Heart left ventricle (tissue), 16 donors: ENCODE results near the gene CAMTA2. TPM values are rescaled to one million over a fixed set of nuclear protein-coding genes. Genes with fewer than 3 reads are reported as not detected.
A peak's percentile ranks its signal among the peaks of the same experiment; 100 is the strongest.
"Not testable (repeated sequence)": the region's sequence is repeated elsewhere in the genome, so short reads cannot be mapped to it uniquely, and the experiment has no call there.

Experiments used
- ATAC-seq, 4 donors: fragments of 200-7000 bp; cut with Tn5 transposase; one replicate each; pipeline ENCODE4 v1.9.1; 2020 to 2022; ENCODE audit warnings: moderate library complexity in 4 of 4, mild to moderate bottlenecking in 3 of 4, moderate number of reproducible peaks in 1 of 4
- DNase-seq, 5 donors: peaks; one replicate each; pipeline ENCODE4 v3.0.0-alpha.2; 2020
- H3K27ac ChIP-seq, 12 donors: fragments of 200-600 bp; sonication (generic) in 4 of 12; one replicate each; pipeline versions ENCODE4 v1.5.0 to v1.8.0; 2016 to 2022; ENCODE audit warnings: mild to moderate bottlenecking in 2 of 12
- H3K27me3 ChIP-seq, 9 donors: fragments of 200-600 bp; sonication (generic) in 2 of 9; one replicate each; pipeline versions ENCODE4 v1.5.1 to v1.8.0; 2016 to 2022; ENCODE audit warnings: mild to moderate bottlenecking in 3 of 9
- H3K36me3 ChIP-seq, 9 donors: fragments of 200-600 bp; sonication (generic) in 2 of 9; one replicate each; pipeline versions ENCODE4 v1.5.0 to v1.8.0; 2018 to 2022; ENCODE audit warnings: mild to moderate bottlenecking in 2 of 9
- H3K4me1 ChIP-seq, 12 donors: fragments of 200-600 bp; sonication (generic) in 4 of 12; one replicate each; pipeline versions ENCODE4 v1.5.0 to v1.8.0; 2016 to 2022; ENCODE audit warnings: mild to moderate bottlenecking in 3 of 12
- H3K4me3 ChIP-seq, 12 donors: fragments of 200-600 bp; sonication (generic) in 4 of 12; one replicate each; pipeline versions ENCODE4 v1.5.0 to v1.8.0; 2017 to 2022; ENCODE audit warnings: mild to moderate bottlenecking in 9 of 12, moderate library complexity in 4 of 12
- H3K9me3 ChIP-seq, 12 donors: fragments of 200-600 bp; sonication (generic) in 4 of 12; one replicate each; pipeline versions ENCODE4 v1.5.0 to v1.8.0; 2016 to 2022; ENCODE audit warnings: mild to moderate bottlenecking in 1 of 12
- CTCF ChIP-seq, 12 donors: fragments of 200-600 bp; sonication (generic) in 4 of 12; IDR thresholded peaks; one replicate each; pipeline versions ENCODE4 v1.5.0 to v1.8.0; 2018 to 2022; ENCODE audit warnings: antibody characterized with exemption in 12 of 12, mild to moderate bottlenecking in 5 of 12
- POLR2A ChIP-seq, 2 donors: fragments of 450-650 bp; IDR thresholded peaks; one replicate each; pipeline ENCODE4 v1.6.1; 2017; ENCODE audit warnings: antibody characterized with exemption in 2 of 2, mild to moderate bottlenecking in 2 of 2, moderate library complexity in 2 of 2
- WGBS, 4 donors: extraction: QIAGEN DNeasy Blood & Tissue Kit in 2 of 4; methylation state at CpG; one replicate each; pipeline versions ENCODE4 v1.1.5 to v1.1.7; 2013 to 2018; 5-methylcytosine and 5-hydroxymethylcytosine counted together
- intact Hi-C, 10 donors: fragments of 100-400 bp; cut with DNase I; formaldehyde crosslinking; loops; one replicate each; pipeline versions ENCODE4 v1.11.1 to v1.14.2; 2022
- polyA plus RNA-seq, 2 donors: library from polyadenylated mRNA; stranded (reverse); fragments of 200-250 nt; gene quantifications; one replicate each; pipeline ENCODE4 v1.2.3, GENCODE V29; 2013
- total RNA-seq, 9 donors: library from RNA; depleted of rRNA in 2 of 9; stranded (reverse); fragments of >200 nt in 2 of 9; fragmentation: NEBNext Ultra II Directional in 3 of 9; extraction: Animal tissue kit (Norgen Biotek cat#: 25700) in 3 of 9; gene quantifications; one replicate each; pipeline versions ENCODE4 v1.1.0 to v1.2.4, GENCODE V29; 2016 to 2023
- donor health status: ischemic (EF 13 %, LVEDD 7.1; RV severe dilation, severe dysfunction).
- donor health status: healthy with polysubstance abuse.
- donor health status: DM: no; HTN: yes; CAD: no.
- donor health status: DM: no; HTN: no; CAD: no.
- donor health status: ischemic (EF 25% LVEDD 6.9; RV normal size, moderate dysfunction).
- donor health status: ischemic (EF 25% LVEDD 5.7; RV mildly dilated, moderate dysfunction).
- donor health status: healthy.
- donor health status: DM: yes; HTN: yes; CAD: no.
- donor health status: ischemic (EF 35%, LVEDD 5.7; RV mildly dilated, moderate dysfunction).
- donor health status: nonischemic (EF 11% LVEDD 7.7; RV severe dilation, severe dysfunction).
- donor health status: DM: yes; HTN: yes; CAD: no.
- donor health status: PGD.
- donor health status: ischemic (EF 29% LVEDD 5.4; RV normal size, mild dysfunction).
- donor health status: nonischemic (EF 23%, LVEDD 6.1; RV moderate dilation, normal function).

The CAMTA2 gene
- total and polyA plus RNA-seq, 11 donors = 25.2 to 108 (median 33.7) TPM

DNA sequence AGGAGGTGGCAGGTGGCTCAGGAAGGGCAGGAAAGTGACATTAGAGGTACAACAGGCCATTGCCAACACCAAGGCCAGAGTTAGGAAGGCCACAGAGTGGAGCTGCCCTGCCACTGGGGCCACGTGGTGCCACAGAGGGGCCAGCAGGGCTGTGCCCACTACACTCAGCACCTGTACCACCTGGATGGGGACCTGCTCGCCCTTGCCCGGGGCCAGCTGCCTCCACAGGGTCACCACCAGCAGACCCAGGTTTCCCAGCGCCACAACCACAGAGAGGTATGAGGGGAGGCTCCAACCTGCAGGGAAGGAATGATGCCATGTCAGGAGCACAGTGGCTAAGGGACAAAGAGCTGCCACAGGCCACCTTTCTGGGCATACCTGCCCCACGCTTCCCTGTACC, 46.6 kb upstream of the CAMTA2 start:
- intact Hi-C loops = loop anchor here in 1 of 10 donors (5.0 kb wide), 1 partner anchor 33 kb away; no protein-coding TSS in a partner anchor
- peak in 1 of 4 donors; percentile 2 for ATAC-seq
- Histone ChIP-seq H3K27me3 (peaks cover 0 to 20% (median 4%) of the 10 kb centered on the region in 9 donors), H3K36me3 (no peaks in the 10 kb centered on the region), H3K9me3 (no peaks in the 10 kb centered on the region), H3K4me1 (peaks cover 0 to 20% (median 3%) of the 10 kb centered on the region in 12 donors), H3K27ac (no peak overlapping the region), H3K4me3 (no peak overlapping the region)
- WGBS, 4 donors = 80 to 93% (median 91%) methylated on average over 2 to 5 of the region's 5 CpGs
- TF ChIP-seq CTCF (IDR thresholded peaks at IDR 0.05) (no peak), POLR2A (IDR thresholded peaks at IDR 0.05) (no peak)
- DNase-seq = no peak

- H3K9me3 ChIP-seq = no peaks in the 10 kb centered on the region
- no peak overlapping the region for H3K27ac ChIP-seq
- ATAC-seq (no peak), DNase-seq (no peak)
- TF ChIP-seq CTCF (IDR thresholded peaks at IDR 0.05) (no peak), POLR2A (IDR thresholded peaks at IDR 0.05) (no peak)
- 82 to 90% (median 85%) methylated on average over 13 of the region's 13 CpGs for WGBS, 4 donors
- no peak overlapping the region for H3K4me3 ChIP-seq
- no peaks in the 10 kb centered on the region for H3K36me3 ChIP-seq
- H3K27me3 ChIP-seq = peaks cover 0 to 20% (median 4%) of the 10 kb centered on the region in 9 donors
- intact Hi-C loops = loop anchor here in 2 of 10 donors (2.0 to 5.0 kb wide), 2 partner anchors 29 to 34 kb away; no protein-coding TSS in a partner anchor
- H3K4me1 ChIP-seq = peaks cover 0 to 20% (median 3%) of the 10 kb centered on the region in 12 donors
Observed at GRCh38 chr17:5033352-5034015, 46.0 kb upstream of the CAMTA2 start.

GRCh38 chr17:5032865-5033264, 45.4 kb upstream of the CAMTA2 start:
- Histone ChIP-seq H3K9me3 (no peaks in the 10 kb centered on the region), H3K36me3 (no peaks in the 10 kb centered on the region), H3K4me3 (no peak overlapping the region), H3K27me3 (peaks cover 0 to 20% (median 4%) of the 10 kb centered on the region in 9 donors), H3K4me1 (peaks cover 0 to 20% (median 3%) of the 10 kb centered on the region in 12 donors), H3K27ac (no peak overlapping the region)
- DNase-seq (no peak), ATAC-seq (no peak)
- 85 to 93% (median 89%) methylated on average over 5 to 6 of the region's 6 CpGs for WGBS, 4 donors
- intact Hi-C loops = loop anchor here in 2 of 10 donors (2.0 to 5.0 kb wide), 2 partner anchors 30 to 34 kb away; no protein-coding TSS in a partner anchor
- no peak for TF ChIP-seq POLR2A (IDR thresholded peaks at IDR 0.05)
- TF ChIP-seq CTCF (IDR thresholded peaks at IDR 0.05) = no peak

- 3 to 5% (median 4%) methylated on average over 37 to 48 of the region's 48 CpGs for WGBS, 4 donors
- peak; percentile 19 to 81 (median 77) for ATAC-seq
- no peaks in the 10 kb centered on the region for H3K36me3 ChIP-seq
- TF ChIP-seq POLR2A (IDR thresholded peaks at IDR 0.05) = no peak
- peak; percentile 65 to 83 (median 78) for TF ChIP-seq CTCF (IDR thresholded peaks at IDR 0.05)
- intact Hi-C loops = loop anchor here in 7 of 10 donors (1.0 to 5.0 kb wide), 3 partner anchors 31 to 36 kb away; no protein-coding TSS in a partner anchor
- H3K9me3 ChIP-seq = no peaks in the 10 kb centered on the region
- peak overlapping the region in 7 of 12 donors; percentile 22 to 54 (median 40) for H3K27ac ChIP-seq
- H3K27me3 ChIP-seq = peaks cover 0 to 19% (median 4%) of the 10 kb centered on the region in 9 donors
- peaks cover 0 to 20% (median 3%) of the 10 kb centered on the region in 12 donors for H3K4me1 ChIP-seq
- DNase-seq = peak; percentile 76 to 89 (median 83)
- H3K4me3 ChIP-seq = peak overlapping the region in 11 of 12 donors; percentile 30 to 64 (median 54)
Observed at GRCh38 chr17:5031365-5032082, 44.0 kb upstream of the CAMTA2 start.

GRCh38 chr17:5030168-5030567, 42.7 kb upstream of the CAMTA2 start:
- ATAC-seq, H3K36me3 ChIP-seq, H3K27me3 ChIP-seq, H3K4me3 ChIP-seq, H3K9me3 ChIP-seq, DNase-seq, H3K27ac ChIP-seq: not testable (repeated sequence)
- peaks cover 0 to 20% (median 2%) of the 10 kb centered on the region in 12 donors for H3K4me1 ChIP-seq
- intact Hi-C loops = loop anchor here in 4 of 10 donors (1.0 to 5.0 kb wide), 3 partner anchors 32 to 37 kb away; no protein-coding TSS in a partner anchor
- WGBS, 4 donors = 89 to 96% (median 92%) methylated on average over 2 of the region's 2 CpGs
